Measurements from ENCODE around the gene ARHGAP10.

ARHGAP10 gene

GRCh38 chr4:147779451-147779850 lies 47.6 kb downstream of the ARHGAP10 start:
- in situ Hi-C loops (cut with HindIII; ENCODE audit: low pct_unique_long_range_greater_than_20kb, low sequenced_read_pairs), result no loop called here
- DNase-seq (ENCODE audit: low read depth in 1 of 2, low spot score in 1 of 2), result no peak
- no peak for TF ChIP-seq JUND (IDR thresholded peaks at IDR 0.05; ENCODE audit: low read depth)

GRCh38 chr4:147780137-147780777 lies 48.4 kb downstream of the ARHGAP10 start:
- no peak for DNase-seq (ENCODE audit: low read depth in 1 of 2, low spot score in 1 of 2)
- TF ChIP-seq JUND (IDR thresholded peaks at IDR 0.05; ENCODE audit: low read depth), result no peak
- in situ Hi-C loops (cut with HindIII; ENCODE audit: low pct_unique_long_range_greater_than_20kb, low sequenced_read_pairs), result no loop called here

- in situ Hi-C loops (cut with HindIII; ENCODE audit: low pct_unique_long_range_greater_than_20kb, low sequenced_read_pairs), result no loop called here
- TF ChIP-seq JUND (IDR thresholded peaks at IDR 0.05; ENCODE audit: low read depth), result no peak
- DNase-seq (ENCODE audit: low read depth in 1 of 2, low spot score in 1 of 2), result peak in 1 of 2 experiments; percentile 37
These were observed 50.3 kb downstream of the ARHGAP10 start for GRCh38 chr4:147782087-147782781.

GRCh38 chr4:147785129-147785528 lies 53.2 kb downstream of the ARHGAP10 start:
- DNase-seq (ENCODE audit: low read depth in 1 of 2, low spot score in 1 of 2), result no peak
- TF ChIP-seq JUND (IDR thresholded peaks at IDR 0.05; ENCODE audit: low read depth), result no peak
- in situ Hi-C loops (cut with HindIII; ENCODE audit: low pct_unique_long_range_greater_than_20kb, low sequenced_read_pairs), result no loop called here

GRCh38 chr4:147786031-147786430 lies 54.1 kb downstream of the ARHGAP10 start:
- TF ChIP-seq JUND (IDR thresholded peaks at IDR 0.05; ENCODE audit: low read depth), result no peak
- in situ Hi-C loops (cut with HindIII; ENCODE audit: low pct_unique_long_range_greater_than_20kb, low sequenced_read_pairs), result no loop called here
- no peak for DNase-seq (ENCODE audit: low read depth in 1 of 2, low spot score in 1 of 2)

GRCh38 chr4:147786531-147786930 lies 54.6 kb downstream of the ARHGAP10 start:
- in situ Hi-C loops (cut with HindIII; ENCODE audit: low pct_unique_long_range_greater_than_20kb, low sequenced_read_pairs), result no loop called here
- no peak for DNase-seq (ENCODE audit: low read depth in 1 of 2, low spot score in 1 of 2)
- no peak for TF ChIP-seq JUND (IDR thresholded peaks at IDR 0.05; ENCODE audit: low read depth)

- no peak for TF ChIP-seq JUND (IDR thresholded peaks at IDR 0.05; ENCODE audit: low read depth)
- in situ Hi-C loops (cut with HindIII; ENCODE audit: low pct_unique_long_range_greater_than_20kb, low sequenced_read_pairs), result no loop called here
- no peak for DNase-seq (ENCODE audit: low read depth in 1 of 2, low spot score in 1 of 2)
These were observed 55.3 kb downstream of the ARHGAP10 start for GRCh38 chr4:147787204-147787603.

GRCh38 chr4:147788791-147789190 lies 56.9 kb downstream of the ARHGAP10 start:
- TF ChIP-seq JUND (IDR thresholded peaks at IDR 0.05; ENCODE audit: low read depth), result no peak
- in situ Hi-C loops (cut with HindIII; ENCODE audit: low pct_unique_long_range_greater_than_20kb, low sequenced_read_pairs), result no loop called here
- DNase-seq (ENCODE audit: low read depth in 1 of 2, low spot score in 1 of 2), result no peak

GRCh38 chr4:147789596-147789995 lies 57.7 kb downstream of the ARHGAP10 start:
- in situ Hi-C loops (cut with HindIII; ENCODE audit: low pct_unique_long_range_greater_than_20kb, low sequenced_read_pairs), result no loop called here
- no peak for TF ChIP-seq JUND (IDR thresholded peaks at IDR 0.05; ENCODE audit: low read depth)
- DNase-seq (ENCODE audit: low read depth in 1 of 2, low spot score in 1 of 2), result no peak

- TF ChIP-seq JUND (IDR thresholded peaks at IDR 0.05; ENCODE audit: low read depth), result no peak
These were observed 58.5 kb downstream of the ARHGAP10 start for GRCh38 chr4:147790412-147790811.

GRCh38 chr4:147791341-147791740 lies 59.5 kb downstream of the ARHGAP10 start:
- no peak for TF ChIP-seq JUND (IDR thresholded peaks at IDR 0.05; ENCODE audit: low read depth)
- no peak for DNase-seq (ENCODE audit: low read depth in 1 of 2, low spot score in 1 of 2)
- in situ Hi-C loops (cut with HindIII; ENCODE audit: low pct_unique_long_range_greater_than_20kb, low sequenced_read_pairs), result no loop called here

More at GRCh38 chr4:147790412-147790811, 58.5 kb downstream of the ARHGAP10 start:
- in situ Hi-C loops (cut with HindIII; ENCODE audit: low pct_unique_long_range_greater_than_20kb, low sequenced_read_pairs), result no loop called here
- DNase-seq (ENCODE audit: low read depth in 1 of 2, low spot score in 1 of 2), result peak in 1 of 2 experiments; percentile 47

GRCh38 chr4:147791865-147792264 lies 60.0 kb downstream of the ARHGAP10 start:
- no peak for DNase-seq (ENCODE audit: low read depth in 1 of 2, low spot score in 1 of 2)
- in situ Hi-C loops (cut with HindIII; ENCODE audit: low pct_unique_long_range_greater_than_20kb, low sequenced_read_pairs), result no loop called here
- TF ChIP-seq JUND (IDR thresholded peaks at IDR 0.05; ENCODE audit: low read depth), result no peak

- no peak for DNase-seq (ENCODE audit: low read depth in 1 of 2, low spot score in 1 of 2)
- TF ChIP-seq JUND (IDR thresholded peaks at IDR 0.05; ENCODE audit: low read depth), result no peak
- in situ Hi-C loops (cut with HindIII; ENCODE audit: low pct_unique_long_range_greater_than_20kb, low sequenced_read_pairs), result no loop called here
These were observed 61.9 kb downstream of the ARHGAP10 start for GRCh38 chr4:147793569-147794313.

All from T47D (cell line).